ENCODE measurements around the gene MATK.

The MATK gene

GRCh38 chr19:3778104-3778867 is 7.9 kb downstream of the MATK start:
- Histone ChIP-seq H3K36me3 (ENCODE audit: control insufficient read depth, insufficient read depth, low read length) (no peaks in the 10 kb centered on the region), H3K4me3 (replicated peaks; ENCODE audit: low read depth, low read length) (no peak overlapping the region), H3K27me3 (replicated peaks; ENCODE audit: control insufficient read depth, insufficient read depth, low read length) (no peaks in the 10 kb centered on the region)
- no peak for TF ChIP-seq CTCF (IDR thresholded peaks at IDR 0.05; ENCODE audit: insufficient read depth, low read length, poor library complexity, severe bottlenecking)
- DNase-seq (ENCODE audit: extremely low read depth, insufficient read length): no peak

GRCh38 chr19:3776479-3777040 is 9.6 kb downstream of the MATK start:
- H3K4me3 ChIP-seq (replicated peaks; ENCODE audit: low read depth, low read length): no peak overlapping the region
- no peak for TF ChIP-seq CTCF (IDR thresholded peaks at IDR 0.05; ENCODE audit: insufficient read depth, low read length, poor library complexity, severe bottlenecking)
- no peak for DNase-seq (ENCODE audit: extremely low read depth, insufficient read length)
- H3K27me3 ChIP-seq (replicated peaks; ENCODE audit: control insufficient read depth, insufficient read depth, low read length): no peaks in the 10 kb centered on the region
- no peaks in the 10 kb centered on the region for H3K36me3 ChIP-seq (ENCODE audit: control insufficient read depth, insufficient read depth, low read length)

- no peak for DNase-seq (ENCODE audit: extremely low read depth, insufficient read length)
- no peaks in the 10 kb centered on the region for H3K36me3 ChIP-seq (ENCODE audit: control insufficient read depth, insufficient read depth, low read length)
- no peak overlapping the region for H3K4me3 ChIP-seq (replicated peaks; ENCODE audit: low read depth, low read length)
- H3K27me3 ChIP-seq (replicated peaks; ENCODE audit: control insufficient read depth, insufficient read depth, low read length): no peaks in the 10 kb centered on the region
- TF ChIP-seq CTCF (IDR thresholded peaks at IDR 0.05; ENCODE audit: insufficient read depth, low read length, poor library complexity, severe bottlenecking): no peak
These were observed 10.3 kb downstream of the MATK start for GRCh38 chr19:3775831-3776230.

- no peak overlapping the region for H3K4me3 ChIP-seq (replicated peaks; ENCODE audit: low read depth, low read length)
- DNase-seq (ENCODE audit: extremely low read depth, insufficient read length): no peak
- H3K27me3 ChIP-seq (replicated peaks; ENCODE audit: control insufficient read depth, insufficient read depth, low read length): no peaks in the 10 kb centered on the region
- H3K36me3 ChIP-seq (ENCODE audit: control insufficient read depth, insufficient read depth, low read length): no peaks in the 10 kb centered on the region
- TF ChIP-seq CTCF (IDR thresholded peaks at IDR 0.05; ENCODE audit: insufficient read depth, low read length, poor library complexity, severe bottlenecking): no peak
These were observed 10.8 kb downstream of the MATK start for GRCh38 chr19:3775374-3775711.

GRCh38 chr19:3774621-3775373 is 11.4 kb downstream of the MATK start:
- Histone ChIP-seq H3K36me3 (ENCODE audit: control insufficient read depth, insufficient read depth, low read length) (no peaks in the 10 kb centered on the region), H3K27me3 (replicated peaks; ENCODE audit: control insufficient read depth, insufficient read depth, low read length) (no peaks in the 10 kb centered on the region), H3K4me3 (replicated peaks; ENCODE audit: low read depth, low read length) (no peak overlapping the region)
- DNase-seq (ENCODE audit: extremely low read depth, insufficient read length): no peak
- no peak for TF ChIP-seq CTCF (IDR thresholded peaks at IDR 0.05; ENCODE audit: insufficient read depth, low read length, poor library complexity, severe bottlenecking)

Measured in GM06990 (cell line).